HEK293T (cell line): ENCODE measurements around the gene PREX1.
"Not testable (repeated sequence)": the region's sequence is repeated elsewhere in the genome, so short reads cannot be mapped to it uniquely, and the experiment has no call there.

Source experiments
- CTCF ChIA-PET: fragments of 350-600 bp; formaldehyde crosslinking; extraction: SDS; loops from one replicate; lab custom pipeline; 2021; ENCODE audit warnings: antibody characterized with exemption, inconsistent platforms; lab: Yijun Ruan, JAX
- POLR2A ChIA-PET: fragments of 350-600 bp; formaldehyde crosslinking; extraction: SDS; loops from one replicate; lab custom pipeline; 2020; ENCODE audit warnings: antibody characterized with exemption, inconsistent platforms; lab: Yijun Ruan, JAX
- DNase-seq: peaks from one replicate; pipeline ENCODE4 v3.0.0; 2012; ENCODE audit warnings: mixed read lengths; ENCODE audit errors: extremely low spot score
- ARNT ChIP-seq: fragments of 450-650 bp; IDR thresholded peaks from 2 replicates; pipeline ENCODE4 v1.6.1; 2017; ENCODE audit warnings: mild to moderate bottlenecking
- BHLHE40 ChIP-seq: fragments of 450-650 bp; IDR thresholded peaks from 2 replicates; pipeline ENCODE4 v1.6.1; 2016; ENCODE audit warnings: mild to moderate bottlenecking, moderate library complexity, borderline replicate concordance
- CTBP1 ChIP-seq: fragments of 450-650 bp; IDR thresholded peaks from 2 replicates; pipeline ENCODE4 v1.6.1; 2016; ENCODE audit warnings: borderline replicate concordance
- ELF4 ChIP-seq: fragments of 450-650 bp; IDR thresholded peaks from 2 replicates; pipeline ENCODE4 v1.6.1; 2017; ENCODE audit warnings: antibody characterized with exemption
- FOXA1 ChIP-seq: fragments of 450-650 bp; IDR thresholded peaks from 2 replicates; pipeline ENCODE4 v1.6.1; 2016; ENCODE audit warnings: mild to moderate bottlenecking
- FOXK2 ChIP-seq: fragments of 450-650 bp; IDR thresholded peaks from 2 replicates; pipeline ENCODE4 v1.6.1; 2016; ENCODE audit warnings: mild to moderate bottlenecking
- FOXM1 ChIP-seq: fragments of 450-650 bp; IDR thresholded peaks from 2 replicates; pipeline ENCODE4 v1.6.1; 2017; ENCODE audit warnings: mild to moderate bottlenecking, borderline replicate concordance
- HDGF ChIP-seq: fragments of 450-650 bp; IDR thresholded peaks from 2 replicates; pipeline ENCODE4 v1.6.1; 2017; ENCODE audit warnings: antibody characterized with exemption, borderline replicate concordance
- L3MBTL2 ChIP-seq: fragments of 450-650 bp; conservative IDR thresholded peaks from 2 replicates; pipeline ENCODE4 v1.6.1; 2016; ENCODE audit warnings: mild to moderate bottlenecking
- LEF1 ChIP-seq: fragments of 450-650 bp; IDR thresholded peaks from 2 replicates; pipeline ENCODE4 v1.6.1; 2017; ENCODE audit warnings: mild to moderate bottlenecking, borderline replicate concordance
- NFRKB ChIP-seq: fragments of 450-650 bp; IDR thresholded peaks from 2 replicates; pipeline ENCODE4 v1.6.1; 2016; ENCODE audit warnings: mild to moderate bottlenecking, moderate library complexity
- SP1 ChIP-seq: fragments of 450-650 bp; IDR thresholded peaks from 2 replicates; pipeline ENCODE4 v1.6.1; 2017
- SUZ12 ChIP-seq: fragments of 450-650 bp; IDR thresholded peaks from 2 replicates; pipeline ENCODE4 v1.6.1; 2016; ENCODE audit warnings: mild to moderate bottlenecking
- TARDBP ChIP-seq: fragments of 450-650 bp; IDR thresholded peaks from 2 replicates; pipeline ENCODE4 v1.6.1; 2016
- ZNF384 ChIP-seq: fragments of 450-650 bp; IDR thresholded peaks from 2 replicates; pipeline ENCODE4 v1.6.1; 2016
- TF ChIP-seq, protein P1 (sequence below): fragments of 450-650 bp; IDR thresholded peaks from 2 replicates; pipeline ENCODE4 v1.6.1; 2016

Gene PREX1

DNA sequence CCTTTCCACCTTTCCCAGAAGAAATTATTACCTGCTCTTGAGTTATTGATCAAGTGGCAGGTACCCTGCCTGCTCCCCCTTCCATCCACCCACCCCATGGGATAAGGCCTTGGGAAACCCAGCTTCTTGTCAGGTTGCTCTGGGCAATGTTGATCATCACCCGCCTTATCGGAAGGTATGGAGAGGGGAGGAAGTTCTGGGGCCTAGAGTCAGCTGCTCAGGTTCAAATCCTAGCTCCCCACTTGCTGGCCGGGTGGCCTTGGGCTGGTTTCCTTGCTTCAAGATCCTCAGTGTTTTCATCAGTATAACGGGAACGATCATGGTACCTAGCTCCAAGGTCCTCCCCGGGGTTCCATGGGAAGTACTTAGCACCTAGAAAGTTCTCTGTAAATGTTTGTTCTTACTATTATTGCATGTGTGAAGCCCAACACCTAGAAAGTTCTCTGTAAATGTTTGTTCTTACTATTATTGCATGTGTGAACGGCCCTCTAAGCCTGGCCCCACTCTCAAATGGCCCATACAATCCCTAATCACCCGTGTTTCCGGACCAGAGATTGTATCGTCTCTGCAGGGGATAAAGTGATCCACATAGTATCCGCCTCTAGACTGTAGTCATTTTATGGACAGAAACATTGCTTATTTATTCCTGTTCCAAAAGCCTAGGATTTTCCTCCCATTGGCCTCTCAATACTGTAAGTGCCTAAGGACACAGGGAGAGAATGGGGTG is 1.1 kb upstream of the PREX1 start:
- TF ChIP-seq NFRKB: no peak
- TF ChIP-seq HDGF: no peak
- TF ChIP-seq FOXM1: no peak
- TF ChIP-seq CTBP1: no peak
- TF ChIP-seq, protein P1, sequence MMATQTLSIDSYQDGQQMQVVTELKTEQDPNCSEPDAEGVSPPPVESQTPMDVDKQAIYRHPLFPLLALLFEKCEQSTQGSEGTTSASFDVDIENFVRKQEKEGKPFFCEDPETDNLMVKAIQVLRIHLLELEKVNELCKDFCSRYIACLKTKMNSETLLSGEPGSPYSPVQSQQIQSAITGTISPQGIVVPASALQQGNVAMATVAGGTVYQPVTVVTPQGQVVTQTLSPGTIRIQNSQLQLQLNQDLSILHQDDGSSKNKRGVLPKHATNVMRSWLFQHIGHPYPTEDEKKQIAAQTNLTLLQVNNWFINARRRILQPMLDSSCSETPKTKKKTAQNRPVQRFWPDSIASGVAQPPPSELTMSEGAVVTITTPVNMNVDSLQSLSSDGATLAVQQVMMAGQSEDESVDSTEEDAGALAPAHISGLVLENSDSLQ: no peak
- no peak for TF ChIP-seq FOXK2
- TF ChIP-seq ELF4: no peak
- TF ChIP-seq BHLHE40: no peak
- TF ChIP-seq LEF1: no peak
- TF ChIP-seq TARDBP: no peak
- TF ChIP-seq SP1: no peak
- no peak for DNase-seq
- CTCF ChIA-PET: interaction anchor here (0.5 to 1.2 kb wide), 2 partner anchors 164 to 171 kb away, joined by 3 read pairs; no protein-coding TSS in a partner anchor
- POLR2A ChIA-PET: interaction anchor here (0.8 to 1.2 kb wide), 2 partner anchors 12 to 21 kb away, joined by 3 to 4 read pairs; no protein-coding TSS in a partner anchor

DNA sequence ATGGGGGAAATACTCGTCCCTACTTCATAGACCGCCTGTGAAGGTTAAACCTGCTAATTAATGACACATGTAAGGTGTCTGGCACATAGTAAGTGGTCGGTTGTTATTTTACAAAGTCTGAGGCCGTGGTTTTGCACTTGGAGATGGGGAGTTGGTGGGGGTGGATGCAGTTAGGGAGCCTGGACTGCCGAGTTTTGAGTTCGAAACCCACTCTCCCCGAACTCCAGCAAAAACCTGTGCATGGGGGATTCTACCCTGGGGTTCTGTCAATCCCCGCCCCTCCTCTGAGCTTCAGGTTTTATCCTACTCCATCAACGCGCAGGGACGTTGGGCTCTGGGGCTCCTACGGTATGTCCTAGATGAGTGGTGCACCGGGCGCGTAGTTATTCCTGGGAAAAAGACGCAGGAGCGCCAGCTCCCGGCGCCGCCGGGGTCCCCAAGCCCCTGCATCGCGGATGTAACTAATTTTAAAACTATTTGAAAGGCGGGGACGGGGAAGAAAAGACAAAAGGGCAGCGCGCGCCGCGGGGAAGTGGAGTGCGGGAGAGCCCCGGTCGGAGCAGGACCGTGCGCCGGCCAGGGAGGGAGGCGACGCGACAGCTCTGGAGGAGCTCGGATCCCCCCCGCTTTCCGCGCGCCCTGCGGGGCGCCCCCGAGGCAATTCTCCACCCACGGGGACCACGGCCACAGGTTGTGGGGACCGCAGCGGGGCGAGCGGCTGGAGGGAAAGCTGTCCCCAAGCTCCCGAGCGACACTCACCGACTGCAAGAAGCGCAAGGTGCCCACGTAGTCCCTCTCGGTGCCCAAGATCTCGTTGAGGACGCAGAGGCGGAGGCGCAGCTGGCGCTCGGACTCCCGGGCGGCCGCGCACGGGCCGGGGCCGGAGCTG is 672 bp downstream of the PREX1 start:
- POLR2A ChIA-PET: interaction anchor here (1.0 to 1.2 kb wide), 3 partner anchors 14 to 115 kb away, joined by 3 to 4 read pairs (median 4); no protein-coding TSS in a partner anchor
- DNase-seq: peak; percentile 40
- TF ChIP-seq ARNT: no peak
- TF ChIP-seq FOXM1: no peak
- TF ChIP-seq LEF1: no peak
- no peak for TF ChIP-seq FOXK2
- no peak for TF ChIP-seq ELF4
- no peak for TF ChIP-seq NFRKB
- TF ChIP-seq HDGF: no peak
- TF ChIP-seq FOXA1: no peak
- TF ChIP-seq L3MBTL2: no peak
- TF ChIP-seq TARDBP: no peak
- CTCF ChIA-PET: interaction anchor here (1.2 kb wide), 1 partner anchor 170 kb away, joined by 3 read pairs; no protein-coding TSS in a partner anchor

DNA sequence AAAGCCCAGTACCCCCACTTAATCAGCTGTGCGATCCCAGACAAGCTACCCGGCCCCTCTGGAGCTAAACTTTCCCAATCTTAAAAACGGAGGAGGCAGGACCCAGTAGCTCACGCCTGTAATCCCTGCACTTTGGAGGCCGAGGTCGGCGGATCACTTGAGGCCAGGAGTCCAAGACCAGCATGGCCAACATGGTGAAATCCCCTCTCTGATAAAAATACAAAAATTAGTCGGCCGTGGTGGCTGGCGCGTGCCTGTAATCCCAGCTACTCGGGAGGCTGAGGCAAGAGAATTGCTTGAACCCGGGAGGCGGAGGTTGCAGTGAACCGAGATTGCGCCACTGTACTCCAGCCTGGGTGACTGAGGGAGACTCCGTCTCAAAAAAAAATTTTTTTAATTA is 1.3 kb downstream of the PREX1 start:
- POLR2A ChIA-PET: interaction anchor here (1.0 kb wide), 1 partner anchor 114 kb away, joined by 4 read pairs; no protein-coding TSS in a partner anchor
- DNase-seq, CTCF ChIA-PET: not testable (repeated sequence)

DNA sequence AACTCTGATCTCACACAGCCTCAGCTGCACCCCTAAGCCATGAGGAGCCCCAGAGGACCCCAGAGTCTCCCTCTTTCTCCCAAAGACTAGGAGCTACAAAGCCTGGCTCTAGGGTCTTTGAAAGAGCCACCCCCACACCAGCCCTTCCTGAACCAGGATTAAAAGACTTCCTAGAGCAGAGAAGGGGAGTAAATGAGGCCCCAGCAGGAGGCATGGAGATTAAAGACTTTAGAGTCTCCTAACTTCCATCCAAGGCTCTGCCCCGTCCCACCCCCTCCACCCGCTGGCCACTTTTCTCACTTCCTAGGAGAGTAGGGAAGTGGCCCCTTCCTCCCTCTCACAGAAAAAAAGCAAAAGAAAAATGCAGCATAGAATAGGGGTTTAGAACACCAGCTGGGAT is 1.7 kb downstream of the PREX1 start:
- POLR2A ChIA-PET: no interaction called here
- TF ChIP-seq TARDBP (no peak), FOXM1 (no peak), SUZ12 (no peak), BHLHE40 (no peak), ZNF384 (no peak), LEF1 (no peak), L3MBTL2 (no peak), ELF4 (no peak), HDGF (no peak), FOXK2 (no peak), SP1 (no peak), NFRKB (no peak)
- TF ChIP-seq, protein P1: no peak
- DNase-seq: no peak
- CTCF ChIA-PET: interaction anchor here (0.6 kb wide), 1 partner anchor 195 kb away, joined by 4 read pairs; no protein-coding TSS in a partner anchor

- ChIA-PET POLR2A (no interaction called here), CTCF (interaction anchor here (0.6 kb wide), 1 partner anchor 196 kb away, joined by 4 read pairs; no protein-coding TSS in a partner anchor)
- TF ChIP-seq SUZ12 (no peak), LEF1 (no peak), NFRKB (no peak)
- TF ChIP-seq, protein P1: no peak
- no peak for DNase-seq
These were observed 2.3 kb downstream of the PREX1 start for GRCh38 chr20:48825566-48825920.
